NT2/D1 (cell line): ENCODE data around the gene ELOVL6.

ENCODE experiments used
- SUZ12 ChIP-seq: IDR thresholded peaks from 2 replicates; pipeline ENCODE4 v1.6.1; 2011; ENCODE audit not compliant: insufficient read length, insufficient read depth; ENCODE audit errors: extremely low read depth
- YY1 ChIP-seq: IDR thresholded peaks from 2 replicates; pipeline ENCODE4 v1.6.1; 2011; ENCODE audit not compliant: insufficient read length, insufficient read depth

- TF ChIP-seq YY1: no peak
- TF ChIP-seq SUZ12: no peak
These were observed 38.9 kb downstream of the ELOVL6 start for GRCh38 chr4:110159541-110159940.
